Ishikawa (cell line): ENCODE data around the gene ANKRD33B.

Experiments used
- CEBPB ChIP-seq: IDR thresholded peaks from 2 replicates; pipeline ENCODE4 v1.6.1; 2012
- CREB1 ChIP-seq: IDR thresholded peaks from 2 replicates; pipeline ENCODE4 v1.6.1; 2012; ENCODE audit warnings: low read depth
- EGR1 ChIP-seq: IDR thresholded peaks from 2 replicates; pipeline ENCODE4 v1.6.1; 2012
- EP300 ChIP-seq: IDR thresholded peaks from 2 replicates; pipeline ENCODE4 v1.6.1; 2012; ENCODE audit warnings: borderline replicate concordance
- FOXM1 ChIP-seq: IDR thresholded peaks from 2 replicates; pipeline ENCODE4 v1.6.1; 2012; ENCODE audit warnings: low read depth, borderline replicate concordance
- MAX ChIP-seq: IDR thresholded peaks from 2 replicates; pipeline ENCODE4 v1.6.1; 2012
- NFIC ChIP-seq: IDR thresholded peaks from 2 replicates; pipeline ENCODE4 v1.6.1; 2012
- RAD21 ChIP-seq: IDR thresholded peaks from 2 replicates; pipeline ENCODE4 v1.6.1; 2012; ENCODE audit warnings: low read depth
- REST ChIP-seq: IDR thresholded peaks from 2 replicates; pipeline ENCODE4 v1.6.1; 2012; ENCODE audit warnings: low read depth, mild to moderate bottlenecking
- TAF1 ChIP-seq: IDR thresholded peaks from 2 replicates; pipeline ENCODE4 v1.6.1; 2012; ENCODE audit warnings: low read depth, mild to moderate bottlenecking
- TCF12 ChIP-seq: IDR thresholded peaks from 2 replicates; pipeline ENCODE4 v1.6.1; 2012; ENCODE audit warnings: low read depth
- TEAD4 ChIP-seq: IDR thresholded peaks from 2 replicates; pipeline ENCODE4 v1.6.1; 2012
- USF1 ChIP-seq: IDR thresholded peaks from 2 replicates; pipeline ENCODE4 v1.6.1; 2012
- YY1 ChIP-seq: IDR thresholded peaks from 2 replicates; pipeline ENCODE4 v1.6.1; 2012; ENCODE audit warnings: low read depth
- ZBTB7A ChIP-seq: IDR thresholded peaks from 2 replicates; pipeline ENCODE4 v1.6.1; 2012; ENCODE audit warnings: low read depth

ANKRD33B gene

GRCh38 chr5:10684303-10685086 is 120.6 kb downstream of the ANKRD33B start:
- no peak for TF ChIP-seq REST

- TF ChIP-seq TAF1 (no peak), CREB1 (no peak), YY1 (no peak), TEAD4 (no peak), RAD21 (no peak), EGR1 (no peak), MAX (no peak)
These were observed 121.2 kb downstream of the ANKRD33B start for GRCh38 chr5:10685115-10685521.

GRCh38 chr5:10686890-10687289 is 123.0 kb downstream of the ANKRD33B start:
- no peak for TF ChIP-seq CEBPB
- TF ChIP-seq FOXM1 = no peak
- TF ChIP-seq EP300 = no peak
- TF ChIP-seq TCF12 = no peak
- TF ChIP-seq TEAD4 = no peak
- TF ChIP-seq USF1 = no peak
- TF ChIP-seq REST = no peak
- no peak for TF ChIP-seq ZBTB7A
- TF ChIP-seq TAF1 = no peak
- no peak for TF ChIP-seq EGR1

GRCh38 chr5:10688651-10689171 is 124.8 kb downstream of the ANKRD33B start:
- no peak for TF ChIP-seq USF1
- no peak for TF ChIP-seq NFIC
- no peak for TF ChIP-seq REST
- no peak for TF ChIP-seq FOXM1
- no peak for TF ChIP-seq CEBPB
- no peak for TF ChIP-seq ZBTB7A
- no peak for TF ChIP-seq TEAD4
- TF ChIP-seq YY1 = no peak
- no peak for TF ChIP-seq EGR1
- no peak for TF ChIP-seq EP300
- TF ChIP-seq RAD21 = no peak
- no peak for TF ChIP-seq CREB1

- TF ChIP-seq TEAD4 (no peak), RAD21 (peak; percentile 59)
These were observed 125.7 kb downstream of the ANKRD33B start for GRCh38 chr5:10689391-10690081.
